Retinal pigment epithelial cell (primary cell): Measurements from ENCODE around the gene TXNRD2.
"Not testable (repeated sequence)": the region's sequence is repeated elsewhere in the genome, so short reads cannot be mapped to it uniquely, and the experiment has no call there.

Experiments used
- DNase-seq: peaks from one replicate; pipeline ENCODE4 v3.0.0-alpha.2; 2010; ENCODE audit warnings: low read depth
- H3K4me3 ChIP-seq: 2 replicates; pipeline ENCODE4 v1.5.1; 2011; ENCODE audit warnings: mild to moderate bottlenecking, low read length, control low read depth, moderate library complexity
- TF ChIP-seq, protein P1 (sequence below): conservative IDR thresholded peaks from 2 replicates; pipeline ENCODE4 v1.5.1; 2011; ENCODE audit warnings: low read depth, low read length, control low read depth, inconsistent platforms

The TXNRD2 gene

DNA sequence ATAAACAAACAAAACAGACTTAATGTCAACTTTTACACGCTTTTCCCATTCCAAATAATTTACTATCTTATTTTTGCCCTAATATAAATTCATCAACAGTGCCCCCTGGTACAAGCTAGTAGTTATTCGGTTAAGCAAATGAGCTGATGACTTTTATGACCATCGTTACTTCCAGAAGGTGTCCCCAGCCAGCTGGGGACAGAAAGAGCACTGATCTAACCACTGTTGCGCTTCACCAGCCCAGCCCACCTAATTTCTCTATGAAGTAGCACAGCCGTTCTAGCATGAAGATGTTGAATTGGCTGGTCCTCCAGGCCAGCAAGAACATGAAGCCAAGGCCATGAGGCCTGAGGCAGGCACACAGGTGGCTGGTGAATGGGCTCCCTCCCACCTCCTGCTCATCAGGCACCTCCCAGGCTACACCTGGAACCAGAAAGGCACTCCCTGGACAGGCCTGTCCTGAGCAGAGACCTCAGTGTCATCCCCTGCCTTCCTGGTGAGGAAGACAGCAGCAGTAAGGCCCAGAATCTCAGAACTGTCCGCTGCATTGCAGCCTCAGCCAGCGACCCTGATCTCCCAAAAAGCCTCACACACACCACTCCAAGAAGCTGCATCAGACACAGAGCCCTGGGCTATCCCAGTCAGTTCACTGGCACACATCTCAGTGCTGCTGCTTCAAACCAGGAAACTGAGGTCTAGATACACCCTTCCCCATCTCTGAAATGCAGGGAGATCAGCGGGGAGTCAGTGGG lies 99.8 kb downstream of the TXNRD2 start:
- DNase-seq = no peak
- no peak overlapping the region for H3K4me3 ChIP-seq
- TF ChIP-seq, protein P1, sequence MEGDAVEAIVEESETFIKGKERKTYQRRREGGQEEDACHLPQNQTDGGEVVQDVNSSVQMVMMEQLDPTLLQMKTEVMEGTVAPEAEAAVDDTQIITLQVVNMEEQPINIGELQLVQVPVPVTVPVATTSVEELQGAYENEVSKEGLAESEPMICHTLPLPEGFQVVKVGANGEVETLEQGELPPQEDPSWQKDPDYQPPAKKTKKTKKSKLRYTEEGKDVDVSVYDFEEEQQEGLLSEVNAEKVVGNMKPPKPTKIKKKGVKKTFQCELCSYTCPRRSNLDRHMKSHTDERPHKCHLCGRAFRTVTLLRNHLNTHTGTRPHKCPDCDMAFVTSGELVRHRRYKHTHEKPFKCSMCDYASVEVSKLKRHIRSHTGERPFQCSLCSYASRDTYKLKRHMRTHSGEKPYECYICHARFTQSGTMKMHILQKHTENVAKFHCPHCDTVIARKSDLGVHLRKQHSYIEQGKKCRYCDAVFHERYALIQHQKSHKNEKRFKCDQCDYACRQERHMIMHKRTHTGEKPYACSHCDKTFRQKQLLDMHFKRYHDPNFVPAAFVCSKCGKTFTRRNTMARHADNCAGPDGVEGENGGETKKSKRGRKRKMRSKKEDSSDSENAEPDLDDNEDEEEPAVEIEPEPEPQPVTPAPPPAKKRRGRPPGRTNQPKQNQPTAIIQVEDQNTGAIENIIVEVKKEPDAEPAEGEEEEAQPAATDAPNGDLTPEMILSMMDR = no peak

DNA sequence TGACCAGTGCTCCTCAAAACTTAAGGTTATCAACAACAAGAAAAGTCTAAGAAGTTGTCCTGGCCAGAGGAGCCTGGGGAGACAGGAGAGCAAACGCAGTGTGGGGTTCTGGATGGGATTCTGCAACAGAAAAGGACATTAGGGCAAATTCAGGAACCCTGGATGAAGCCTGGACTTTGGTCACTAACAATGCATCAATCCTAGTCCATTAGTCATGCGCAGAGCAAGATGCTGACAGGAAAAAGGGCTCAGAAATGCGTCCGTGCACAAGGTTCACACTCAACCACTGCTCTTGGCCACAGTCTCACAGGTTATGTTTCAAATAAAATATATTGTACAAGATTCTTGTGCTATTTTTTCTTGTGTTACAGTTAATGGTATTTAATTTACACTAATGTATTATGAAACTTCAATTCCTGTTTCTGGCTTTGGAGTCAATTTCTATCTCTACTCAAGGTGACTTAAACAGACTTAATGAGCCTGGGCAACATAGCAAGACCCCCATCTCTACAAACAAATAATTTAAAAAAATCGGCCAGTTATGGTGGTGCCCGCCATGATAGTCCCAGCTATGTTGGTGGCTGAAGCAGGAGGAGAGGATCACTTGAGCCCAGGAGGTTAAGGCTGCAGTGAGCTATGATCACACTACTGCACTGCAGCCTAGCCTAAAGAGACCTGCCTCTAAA lies 100.5 kb downstream of the TXNRD2 start:
- TF ChIP-seq, protein P1 = no peak
- H3K4me3 ChIP-seq = no peak overlapping the region
- no peak for DNase-seq

DNA sequence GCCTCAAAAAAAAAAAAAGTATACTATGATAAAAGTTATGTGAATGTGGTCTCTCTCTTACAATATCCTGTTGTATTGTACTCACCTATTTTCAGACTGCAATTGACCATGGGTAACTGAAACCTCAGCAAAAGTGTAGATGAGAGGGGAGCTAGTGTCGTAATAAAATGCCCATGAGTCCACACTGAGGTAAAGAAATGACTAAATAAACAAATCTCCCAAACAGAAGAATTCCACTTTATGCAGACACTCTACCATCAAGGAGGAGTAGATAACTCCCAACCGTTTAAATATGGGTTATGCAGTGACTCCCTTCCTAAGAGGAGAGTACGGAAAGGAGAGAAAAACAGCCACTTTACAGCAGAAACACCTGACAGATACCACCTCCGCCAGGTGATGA lies 101.6 kb downstream of the TXNRD2 start:
- H3K4me3 ChIP-seq = no peak overlapping the region
- DNase-seq = no peak

DNA sequence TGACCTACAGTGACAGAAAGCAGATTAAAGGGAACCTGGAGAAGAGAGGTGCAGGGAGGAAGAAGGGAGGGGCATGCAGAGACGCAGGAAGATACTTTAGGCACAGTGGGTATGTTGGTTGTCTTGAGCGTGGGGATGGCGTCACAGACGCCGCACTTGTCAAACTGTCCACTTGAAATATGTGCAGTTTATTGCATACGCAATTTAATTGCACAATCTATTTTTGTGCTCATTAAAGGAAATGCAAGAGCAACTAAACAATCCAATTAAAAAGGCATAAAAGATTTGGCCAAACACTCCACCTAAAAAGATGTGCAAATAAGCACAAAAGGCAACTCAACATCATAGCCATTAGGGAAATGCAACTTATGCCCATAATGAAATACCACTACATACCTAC lies 103.7 kb downstream of the TXNRD2 start:
- DNase-seq = no peak
- H3K4me3 ChIP-seq = no peak overlapping the region
- TF ChIP-seq, protein P1 = no peak

More for the DNA sequence above, 101.6 kb downstream of the TXNRD2 start:
- TF ChIP-seq, protein P1 = no peak

DNA sequence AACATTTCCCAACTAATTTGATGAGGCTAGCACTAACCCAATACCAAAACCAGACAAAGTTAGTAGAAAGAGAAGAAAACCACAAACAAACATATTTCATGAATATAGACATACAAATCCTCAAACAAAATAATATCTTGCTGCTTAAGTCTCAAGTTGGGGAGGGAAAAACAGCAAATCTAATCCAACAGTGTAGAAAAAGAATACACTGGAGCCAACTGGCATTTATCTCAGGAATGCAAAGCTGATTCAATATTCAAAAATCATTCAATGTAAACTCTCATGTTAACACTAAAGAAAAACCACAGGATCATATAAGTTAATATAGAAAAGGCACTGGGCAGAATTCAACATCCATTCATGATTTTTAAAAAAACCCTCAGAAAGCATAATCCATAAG lies 105.1 kb downstream of the TXNRD2 start:
- TF ChIP-seq, protein P1 = no peak
- DNase-seq = no peak
- no peak overlapping the region for H3K4me3 ChIP-seq

DNA sequence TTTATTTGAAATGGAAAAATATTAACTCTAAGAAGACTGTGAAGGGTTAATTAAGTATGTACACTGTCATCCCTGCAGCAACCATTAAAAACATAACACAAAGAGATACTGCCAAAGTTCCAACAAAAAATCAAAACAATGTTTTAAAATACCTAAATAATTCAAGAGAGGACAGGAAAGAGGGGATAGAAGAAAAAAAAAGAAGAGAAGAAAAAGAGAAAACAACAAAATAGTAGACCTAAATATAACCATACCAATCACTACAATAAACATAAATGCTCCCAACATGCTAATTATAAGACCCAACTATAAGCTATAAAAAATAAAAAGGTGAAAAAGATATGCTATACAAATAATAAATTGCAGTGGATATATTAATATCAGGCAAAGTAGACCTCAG lies 107.0 kb downstream of the TXNRD2 start:
- TF ChIP-seq, protein P1 = no peak
- no peak for DNase-seq

DNA sequence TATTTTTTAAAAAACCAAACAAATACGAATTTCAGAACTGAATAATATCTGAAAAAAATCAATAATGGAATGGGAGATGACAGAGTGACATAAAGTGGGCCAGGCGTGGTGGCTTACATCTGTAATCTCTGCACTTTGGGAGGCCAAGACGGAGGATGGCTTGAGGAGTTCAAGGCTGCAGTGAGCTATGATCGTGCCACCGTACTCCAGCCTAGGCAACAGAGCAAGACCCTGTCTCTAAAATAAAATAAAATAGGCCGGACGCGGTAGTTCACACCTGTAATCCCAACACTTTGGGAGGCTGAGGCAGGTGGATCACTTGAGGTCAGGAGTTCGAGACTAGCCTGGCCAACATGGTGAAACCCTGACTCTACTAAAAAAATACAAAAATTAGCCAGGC lies 108.3 kb downstream of the TXNRD2 start:
- DNase-seq, H3K4me3 ChIP-seq: not testable (repeated sequence)

More for the DNA sequence above, 107.0 kb downstream of the TXNRD2 start:
- no peak overlapping the region for H3K4me3 ChIP-seq
